ENCODE data around the gene ZNF823.

The ZNF823 gene

DNA sequence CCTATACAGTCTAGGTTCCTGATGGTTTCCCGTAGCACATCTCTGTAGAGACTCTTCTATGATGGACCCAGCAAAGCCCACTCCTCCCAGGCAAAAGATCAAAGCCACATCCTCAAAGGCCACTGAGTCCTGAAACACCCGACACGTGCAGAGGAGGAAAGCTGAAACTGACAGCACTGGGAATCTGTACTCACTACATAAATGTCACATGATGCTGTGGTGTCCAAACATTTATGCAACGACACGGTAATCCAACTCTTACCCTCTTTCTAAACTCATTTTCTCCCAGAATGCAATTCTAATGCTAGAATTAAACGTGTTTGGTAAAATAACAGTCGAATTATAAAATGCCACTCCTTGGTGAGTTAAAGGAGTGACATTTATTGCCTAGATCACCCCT, 21.1 kb upstream of the ZNF823 start:
- Histone ChIP-seq H2AFZ (no peak overlapping the region), H3K4me2 (ENCODE audit: low read length) (no peak overlapping the region), H3K4me3 (ENCODE audit: low read depth, low read length) (no peak overlapping the region), H3K79me2 (no peaks in the 10 kb centered on the region), H3K27ac (no peak overlapping the region), H3K9me3 (ENCODE audit: control insufficient read depth, low read length) (no peaks in the 10 kb centered on the region), H3K27me3 (ENCODE audit: control insufficient read depth, insufficient read depth, low read length) (no peaks in the 10 kb centered on the region), H3K36me3 (ENCODE audit: control insufficient read depth, insufficient read depth, low read length) (no peaks in the 10 kb centered on the region), H3K4me1 (no peaks in the 10 kb centered on the region), H3K9ac (no peak overlapping the region)
- TF ChIP-seq, protein P1, sequence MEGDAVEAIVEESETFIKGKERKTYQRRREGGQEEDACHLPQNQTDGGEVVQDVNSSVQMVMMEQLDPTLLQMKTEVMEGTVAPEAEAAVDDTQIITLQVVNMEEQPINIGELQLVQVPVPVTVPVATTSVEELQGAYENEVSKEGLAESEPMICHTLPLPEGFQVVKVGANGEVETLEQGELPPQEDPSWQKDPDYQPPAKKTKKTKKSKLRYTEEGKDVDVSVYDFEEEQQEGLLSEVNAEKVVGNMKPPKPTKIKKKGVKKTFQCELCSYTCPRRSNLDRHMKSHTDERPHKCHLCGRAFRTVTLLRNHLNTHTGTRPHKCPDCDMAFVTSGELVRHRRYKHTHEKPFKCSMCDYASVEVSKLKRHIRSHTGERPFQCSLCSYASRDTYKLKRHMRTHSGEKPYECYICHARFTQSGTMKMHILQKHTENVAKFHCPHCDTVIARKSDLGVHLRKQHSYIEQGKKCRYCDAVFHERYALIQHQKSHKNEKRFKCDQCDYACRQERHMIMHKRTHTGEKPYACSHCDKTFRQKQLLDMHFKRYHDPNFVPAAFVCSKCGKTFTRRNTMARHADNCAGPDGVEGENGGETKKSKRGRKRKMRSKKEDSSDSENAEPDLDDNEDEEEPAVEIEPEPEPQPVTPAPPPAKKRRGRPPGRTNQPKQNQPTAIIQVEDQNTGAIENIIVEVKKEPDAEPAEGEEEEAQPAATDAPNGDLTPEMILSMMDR (IDR thresholded peaks at IDR 0.05), result no peak

DNA sequence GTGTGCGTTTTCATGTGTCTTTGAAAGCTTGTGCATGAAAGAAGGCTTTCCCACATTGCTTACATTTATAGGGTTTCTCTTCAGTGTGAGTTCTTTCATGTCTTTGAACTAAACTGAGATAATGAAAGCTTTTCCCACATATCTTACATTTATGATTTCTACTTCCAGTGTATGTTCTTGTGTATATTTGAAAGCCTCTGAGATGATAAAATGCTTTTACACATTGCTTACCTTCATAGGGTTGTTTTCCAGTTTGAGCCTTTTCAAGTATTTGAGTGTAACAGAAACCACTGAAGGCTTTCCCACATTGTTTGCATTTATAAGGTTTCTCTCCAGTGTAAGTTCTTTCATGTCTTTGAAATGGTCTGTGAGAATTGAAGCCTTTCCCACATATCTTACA, 18.2 kb upstream of the ZNF823 start:
- Histone ChIP-seq H3K9ac (no peak overlapping the region), H3K4me3 (ENCODE audit: low read depth, low read length) (no peak overlapping the region), H3K4me1 (no peaks in the 10 kb centered on the region), H2AFZ (no peak overlapping the region), H3K4me2 (ENCODE audit: low read length) (no peak overlapping the region), H3K27me3 (ENCODE audit: control insufficient read depth, insufficient read depth, low read length) (no peaks in the 10 kb centered on the region), H3K27ac (no peak overlapping the region), H3K9me3 (ENCODE audit: control insufficient read depth, low read length) (no peaks in the 10 kb centered on the region), H3K79me2 (no peaks in the 10 kb centered on the region), H3K36me3 (ENCODE audit: control insufficient read depth, insufficient read depth, low read length) (no peaks in the 10 kb centered on the region)
- TF ChIP-seq, protein P1 (IDR thresholded peaks at IDR 0.05), result no peak

DNA sequence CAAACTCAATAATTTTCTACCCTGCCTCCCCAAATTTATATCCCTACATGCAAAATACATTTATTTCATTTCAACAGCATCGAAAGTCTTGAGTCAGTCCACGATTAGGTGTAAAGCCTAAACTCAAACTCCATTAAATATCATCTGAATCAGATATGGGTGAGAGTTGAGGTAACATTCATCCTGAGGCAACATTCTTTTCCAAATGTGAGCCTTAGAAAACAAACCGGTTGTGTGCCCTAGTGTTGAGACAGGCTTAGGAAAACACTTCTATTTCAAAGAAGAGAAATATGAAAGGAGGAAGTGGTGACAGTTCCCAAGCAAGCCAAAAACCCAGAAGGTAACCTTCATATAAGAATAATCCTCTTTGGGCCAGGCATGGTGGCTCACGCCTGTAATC, 15.9 kb upstream of the ZNF823 start:
- H3K9ac ChIP-seq, result no peak overlapping the region
- no peak overlapping the region for H2AFZ ChIP-seq
- no peaks in the 10 kb centered on the region for H3K36me3 ChIP-seq (ENCODE audit: control insufficient read depth, insufficient read depth, low read length)
- no peaks in the 10 kb centered on the region for H3K9me3 ChIP-seq (ENCODE audit: control insufficient read depth, low read length)
- TF ChIP-seq, protein P1 (IDR thresholded peaks at IDR 0.05), result no peak
- H3K4me3 ChIP-seq (ENCODE audit: low read depth, low read length), result no peak overlapping the region
- H3K27ac ChIP-seq, result no peak overlapping the region
- H3K79me2 ChIP-seq, result no peaks in the 10 kb centered on the region
- H3K4me2 ChIP-seq (ENCODE audit: low read length), result no peak overlapping the region
- H3K27me3 ChIP-seq (ENCODE audit: control insufficient read depth, insufficient read depth, low read length), result no peaks in the 10 kb centered on the region
- no peaks in the 10 kb centered on the region for H3K4me1 ChIP-seq

DNA sequence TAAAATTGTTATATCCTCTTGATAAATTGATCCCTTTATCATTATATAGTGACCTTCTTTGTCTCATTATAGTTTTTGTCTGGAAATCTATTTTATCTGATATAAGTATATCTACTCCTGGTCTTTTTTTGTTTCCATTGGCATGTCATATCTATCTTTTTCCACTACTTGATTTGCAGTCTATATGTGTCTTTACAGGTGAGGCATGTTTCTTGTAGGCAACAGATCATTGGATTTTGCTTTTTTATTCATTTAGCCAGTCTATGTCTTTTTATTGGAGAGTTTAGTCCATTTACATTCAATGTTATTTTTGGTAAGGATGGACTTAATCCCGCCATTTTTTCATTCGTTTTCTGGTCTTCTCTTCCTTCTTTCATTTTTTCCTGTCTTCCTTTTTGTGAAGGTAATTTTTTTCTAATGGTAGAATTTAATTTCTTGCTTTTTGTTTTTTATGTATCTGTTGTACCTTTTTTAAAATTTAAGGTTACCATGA, 13.5 kb upstream of the ZNF823 start:
- no peaks in the 10 kb centered on the region for H3K4me1 ChIP-seq
- no peak overlapping the region for H3K9ac ChIP-seq
- TF ChIP-seq, protein P1 (IDR thresholded peaks at IDR 0.05), result no peak
- H3K36me3 ChIP-seq (ENCODE audit: control insufficient read depth, insufficient read depth, low read length), result no peaks in the 10 kb centered on the region
- H3K27me3 ChIP-seq (ENCODE audit: control insufficient read depth, insufficient read depth, low read length), result no peaks in the 10 kb centered on the region
- H3K4me3 ChIP-seq (ENCODE audit: low read depth, low read length), result no peak overlapping the region
- no peak overlapping the region for H3K4me2 ChIP-seq (ENCODE audit: low read length)
- H3K27ac ChIP-seq, result no peak overlapping the region
- peaks cover 2% of the 10 kb centered on the region for H3K9me3 ChIP-seq (ENCODE audit: control insufficient read depth, low read length)
- no peak overlapping the region for H2AFZ ChIP-seq
- no peaks in the 10 kb centered on the region for H3K79me2 ChIP-seq

DNA sequence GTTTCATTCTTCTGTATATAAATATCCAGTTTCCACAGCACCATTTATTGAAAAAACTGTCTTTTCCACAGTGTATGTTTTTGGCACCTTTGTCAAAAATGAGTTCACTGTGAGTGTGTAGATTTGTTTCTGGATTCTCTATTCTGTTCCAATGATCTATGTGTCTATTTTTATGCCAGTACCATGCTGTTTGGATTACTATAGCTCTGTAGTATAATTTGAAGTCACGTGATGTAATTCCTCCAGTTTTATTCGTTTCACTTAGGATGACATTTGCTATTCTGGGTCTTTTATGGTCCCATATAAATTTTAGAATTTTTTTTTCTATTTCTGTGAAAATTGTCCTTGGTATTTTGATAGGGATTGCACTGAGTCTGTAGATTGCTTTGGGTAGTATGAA, 11.0 kb upstream of the ZNF823 start:
- no peak overlapping the region for H3K9ac ChIP-seq
- TF ChIP-seq, protein P1 (IDR thresholded peaks at IDR 0.05), result no peak
- no peak overlapping the region for H3K4me2 ChIP-seq (ENCODE audit: low read length)
- no peak overlapping the region for H3K27ac ChIP-seq
- H2AFZ ChIP-seq, result no peak overlapping the region
- H3K4me3 ChIP-seq (ENCODE audit: low read depth, low read length), result no peak overlapping the region
- no peaks in the 10 kb centered on the region for H3K4me1 ChIP-seq
- H3K27me3 ChIP-seq (ENCODE audit: control insufficient read depth, insufficient read depth, low read length), result no peaks in the 10 kb centered on the region
- no peaks in the 10 kb centered on the region for H3K79me2 ChIP-seq
- no peaks in the 10 kb centered on the region for H3K36me3 ChIP-seq (ENCODE audit: control insufficient read depth, insufficient read depth, low read length)
- peaks cover 4% of the 10 kb centered on the region for H3K9me3 ChIP-seq (ENCODE audit: control insufficient read depth, low read length)

Data from parathyroid adenoma (tissue), 2 donors.